ENCODE measurements around the gene PTGER4. TPM values are rescaled to one million over a fixed set of nuclear protein-coding genes. Genes with fewer than 3 reads are reported as not detected.
"Not testable (repeated sequence)": the region's sequence is repeated elsewhere in the genome, so short reads cannot be mapped to it uniquely, and the experiment has no call there.

PTGER4 gene
- polyA plus RNA-seq: 24.9 TPM

DNA sequence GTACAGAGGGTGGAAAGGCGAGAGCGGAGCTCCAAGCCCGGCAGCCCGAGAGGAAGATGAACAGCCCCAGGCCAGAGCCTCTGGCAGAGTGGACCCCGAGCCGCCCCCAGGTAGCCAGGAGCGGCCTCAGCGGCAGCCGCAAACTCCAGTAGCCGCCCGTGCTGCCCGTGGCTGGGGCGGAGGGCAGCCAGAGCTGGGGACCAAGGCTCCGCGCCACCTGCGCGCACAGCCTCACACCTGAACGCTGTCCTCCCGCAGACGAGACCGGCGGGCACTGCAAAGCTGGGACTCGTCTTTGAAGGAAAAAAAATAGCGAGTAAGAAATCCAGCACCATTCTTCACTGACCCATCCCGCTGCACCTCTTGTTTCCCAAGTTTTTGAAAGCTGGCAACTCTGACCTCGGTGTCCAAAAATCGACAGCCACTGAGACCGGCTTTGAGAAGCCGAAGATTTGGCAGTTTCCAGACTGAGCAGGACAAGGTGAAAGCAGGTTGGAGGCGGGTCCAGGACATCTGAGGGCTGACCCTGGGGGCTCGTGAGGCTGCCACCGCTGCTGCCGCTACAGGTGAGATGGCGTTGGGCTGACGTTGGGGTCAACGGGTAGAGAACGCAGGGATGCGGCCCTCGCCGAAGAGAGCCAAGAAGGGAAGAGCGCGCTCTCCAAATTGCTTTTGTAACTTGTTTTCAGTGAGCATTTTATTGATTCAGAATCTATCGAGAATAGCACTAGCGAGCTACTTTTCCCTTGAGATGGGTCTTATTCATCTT, at the start of gene PTGER4:
Gene PTGER4 (plus strand): TSS at position 3 of the 769 bp plus-strand sequence. CDS start 1,079 bp downstream, outside the sequence.
- Mint-ChIP-seq H3K4me1 (peaks cover 35 to 46% (median 43%) of the 10 kb centered on the region in 3 donors), H3K9me3 (no peaks in the 10 kb centered on the region), H3K36me3 (no peaks in the 10 kb centered on the region), H3K27me3 (no peaks in the 10 kb centered on the region), H3K27ac (peak within 1 kb of the TSS; percentile 80 to 98 (median 92)), H3K4me3 (peak within 1 kb of the TSS; percentile 95 to 99 (median 99))

DNA sequence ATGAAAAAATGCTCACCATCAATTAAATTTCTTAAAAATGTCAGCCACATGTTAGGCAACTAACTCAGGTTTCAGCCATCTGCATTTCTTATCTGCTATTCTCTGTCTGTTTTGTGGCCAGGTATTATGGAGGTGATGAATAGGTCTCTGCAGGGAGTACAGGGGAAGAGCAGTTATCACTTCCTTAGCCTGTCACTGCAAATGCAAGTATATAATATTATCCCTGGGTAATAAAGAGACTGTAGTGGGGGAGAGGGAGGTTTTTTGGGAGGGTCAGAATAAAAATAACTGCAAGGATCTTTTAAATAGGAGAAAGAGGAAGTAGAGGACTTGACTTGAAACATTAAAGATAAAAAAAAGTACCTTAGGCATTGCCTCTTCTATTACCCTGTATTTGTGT, 49.6 kb upstream of the PTGER4 start:
- Mint-ChIP-seq H3K27ac (no peak overlapping the region), H3K27me3 (peaks cover 1% of the 10 kb centered on the region), H3K4me3 (peak overlapping the region in 1 of 4 donors; percentile 17), H3K4me1 (peaks cover 8 to 12% (median 10%) of the 10 kb centered on the region in 3 donors), H3K36me3 (no peaks in the 10 kb centered on the region), H3K9me3 (peaks cover 0 to 2% (median 0%) of the 10 kb centered on the region in 3 donors)

DNA sequence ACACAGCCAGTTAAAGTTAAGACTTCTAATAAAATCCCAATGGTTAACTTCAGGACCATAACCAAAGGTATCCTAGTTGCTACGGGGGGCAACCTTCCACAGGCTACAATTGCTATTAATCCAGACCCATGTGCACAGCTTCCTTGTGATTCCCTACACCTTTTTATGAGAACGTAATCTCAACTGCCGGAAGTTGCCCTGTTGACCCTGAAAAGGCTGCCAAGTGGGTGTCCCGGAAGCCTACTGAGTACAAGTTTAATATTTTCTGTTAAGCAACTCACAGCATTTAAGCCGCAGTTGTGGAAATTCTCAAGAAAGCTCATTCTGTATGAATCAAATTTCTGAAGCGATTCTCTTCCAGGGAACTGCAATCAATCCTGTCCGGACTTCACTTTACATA, 48.5 kb upstream of the PTGER4 start:
- peaks cover 3% of the 10 kb centered on the region for H3K27me3 Mint-ChIP-seq
- H3K4me1 Mint-ChIP-seq: peaks cover 8 to 12% (median 10%) of the 10 kb centered on the region in 3 donors

DNA sequence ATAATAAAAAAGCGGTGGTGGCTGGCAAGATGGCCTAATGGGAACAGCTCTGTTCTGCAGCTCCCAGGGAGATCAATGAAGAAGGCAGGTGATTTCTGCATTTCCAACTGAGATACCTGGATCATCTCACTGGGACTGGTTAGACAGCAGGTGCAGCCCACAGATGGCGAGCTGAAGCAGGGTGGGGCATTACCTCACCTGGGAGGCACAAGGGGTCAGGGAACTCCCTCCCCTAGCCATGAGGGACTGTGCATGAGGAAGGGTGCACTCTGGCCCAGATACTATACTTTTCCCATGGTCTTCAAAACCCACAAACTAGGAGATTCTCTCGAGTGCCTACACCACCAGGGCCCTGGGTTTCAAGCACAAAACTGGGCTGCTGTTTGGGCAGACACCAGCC, 45.6 kb upstream of the PTGER4 start:
- peaks cover 4 to 13% (median 11%) of the 10 kb centered on the region in 3 donors for H3K9me3 Mint-ChIP-seq
- no peak overlapping the region for H3K4me3 Mint-ChIP-seq
- no peak overlapping the region for H3K27ac Mint-ChIP-seq
- peaks cover 3% of the 10 kb centered on the region for H3K27me3 Mint-ChIP-seq
- H3K4me1 Mint-ChIP-seq: peaks cover 5 to 8% (median 5%) of the 10 kb centered on the region in 3 donors
- H3K36me3 Mint-ChIP-seq: no peaks in the 10 kb centered on the region

More for the DNA sequence above, 48.5 kb upstream of the PTGER4 start:
- peaks cover 2 to 5% (median 3%) of the 10 kb centered on the region in 3 donors for H3K9me3 Mint-ChIP-seq
- no peaks in the 10 kb centered on the region for H3K36me3 Mint-ChIP-seq
- no peak overlapping the region for H3K27ac Mint-ChIP-seq
- H3K4me3 Mint-ChIP-seq: no peak overlapping the region

DNA sequence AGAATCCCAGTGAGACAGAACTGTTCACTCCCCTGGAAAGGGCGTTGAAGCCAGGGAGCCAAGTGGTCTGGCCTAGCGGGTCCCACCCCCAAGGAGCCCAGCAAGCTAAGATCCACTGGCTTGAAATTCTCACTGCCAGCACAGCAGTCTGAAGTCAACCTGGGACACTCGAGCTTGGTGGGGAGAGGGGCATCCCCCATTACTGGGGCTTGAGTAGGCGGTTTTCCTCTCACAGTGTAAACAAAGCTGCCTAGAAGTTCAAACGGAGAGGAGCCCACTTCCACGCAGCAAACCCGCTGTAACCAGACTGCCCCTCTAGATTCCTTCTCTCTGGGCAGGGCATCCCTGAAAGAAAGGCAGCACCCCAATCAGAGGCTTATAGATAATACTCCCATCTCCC, 45.1 kb upstream of the PTGER4 start:
- Mint-ChIP-seq H3K4me3 (no peak overlapping the region), H3K27ac (no peak overlapping the region), H3K27me3 (peaks cover 3% of the 10 kb centered on the region), H3K9me3 (peaks cover 4 to 13% (median 11%) of the 10 kb centered on the region in 3 donors), H3K36me3 (no peaks in the 10 kb centered on the region), H3K4me1 (peaks cover 5 to 8% (median 5%) of the 10 kb centered on the region in 3 donors)

DNA sequence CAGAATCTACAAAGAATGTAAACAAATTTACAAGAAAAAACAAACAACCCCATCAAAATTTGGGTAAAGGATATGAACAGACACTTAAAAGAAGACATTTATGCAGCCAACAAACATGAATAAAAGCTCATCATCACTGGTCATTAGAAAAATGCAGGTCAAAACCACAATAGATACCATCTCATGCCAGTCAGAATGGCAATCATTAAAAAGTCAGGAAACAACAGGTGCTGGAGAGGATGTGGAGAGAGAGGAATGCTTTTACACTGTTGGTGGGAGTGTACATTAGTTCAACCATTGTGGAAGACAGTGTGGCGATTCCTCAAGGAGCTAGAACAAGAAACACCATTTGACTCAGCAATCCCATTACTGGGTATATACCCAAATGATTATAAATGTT, 40.2 kb upstream of the PTGER4 start:
- H3K9me3 Mint-ChIP-seq: peaks cover 4 to 13% (median 11%) of the 10 kb centered on the region in 3 donors
- not testable (repeated sequence) for H3K4me1 Mint-ChIP-seq, H3K4me3 Mint-ChIP-seq, H3K36me3 Mint-ChIP-seq, H3K27me3 Mint-ChIP-seq
- H3K27ac Mint-ChIP-seq: peak overlapping the region in 1 of 3 donors; percentile 1

DNA sequence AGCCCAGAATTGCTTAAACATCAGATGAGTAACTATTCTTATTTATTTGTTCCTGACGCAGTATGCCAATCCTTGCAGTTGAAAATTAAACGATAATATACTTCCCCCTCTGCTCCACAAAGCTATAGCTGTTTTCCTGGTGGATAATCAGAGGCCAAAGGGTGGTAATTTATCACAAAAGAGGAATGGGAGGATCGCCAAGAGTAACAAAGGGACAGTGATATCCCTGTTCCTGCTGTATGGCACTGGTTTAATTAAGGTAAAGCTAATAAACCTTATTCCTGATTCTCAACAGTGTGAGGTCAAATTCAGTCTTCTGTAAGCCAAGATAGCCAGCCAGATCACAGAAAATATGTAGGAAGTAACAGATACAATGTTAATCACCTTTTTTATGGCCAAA, 33.4 kb upstream of the PTGER4 start:
- H3K27ac Mint-ChIP-seq: no peak overlapping the region
- H3K36me3 Mint-ChIP-seq: no peaks in the 10 kb centered on the region

DNA sequence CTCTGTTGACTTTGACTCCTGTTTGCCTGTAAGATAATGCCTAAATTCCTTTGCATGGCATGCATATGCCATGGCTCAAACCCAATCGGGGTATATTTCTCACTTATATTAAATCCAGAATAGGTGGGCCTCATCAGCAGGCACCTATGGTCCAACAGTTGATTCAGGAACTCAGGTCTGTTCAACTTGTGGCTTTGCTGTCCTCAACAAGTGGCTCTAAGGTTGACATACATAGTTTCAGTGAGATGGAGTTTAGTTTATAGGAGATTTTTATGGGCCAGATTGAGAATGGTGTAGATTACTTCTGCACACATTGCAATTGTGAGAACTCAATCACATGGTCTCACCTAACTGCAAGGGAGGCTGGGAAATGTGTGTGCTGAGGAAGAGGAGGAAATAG, 31.6 kb upstream of the PTGER4 start:
- no peaks in the 10 kb centered on the region for H3K27me3 Mint-ChIP-seq
- H3K4me3 Mint-ChIP-seq: no peak overlapping the region
- H3K4me1 Mint-ChIP-seq: peaks cover 0 to 7% (median 5%) of the 10 kb centered on the region in 3 donors
- H3K36me3 Mint-ChIP-seq: no peaks in the 10 kb centered on the region
- H3K27ac Mint-ChIP-seq: no peak overlapping the region
- H3K9me3 Mint-ChIP-seq: no peaks in the 10 kb centered on the region

More for the DNA sequence above, 33.4 kb upstream of the PTGER4 start:
- Mint-ChIP-seq H3K4me1 (peaks cover 0 to 5% (median 5%) of the 10 kb centered on the region in 3 donors), H3K27me3 (no peaks in the 10 kb centered on the region), H3K4me3 (no peak overlapping the region), H3K9me3 (no peaks in the 10 kb centered on the region)

DNA sequence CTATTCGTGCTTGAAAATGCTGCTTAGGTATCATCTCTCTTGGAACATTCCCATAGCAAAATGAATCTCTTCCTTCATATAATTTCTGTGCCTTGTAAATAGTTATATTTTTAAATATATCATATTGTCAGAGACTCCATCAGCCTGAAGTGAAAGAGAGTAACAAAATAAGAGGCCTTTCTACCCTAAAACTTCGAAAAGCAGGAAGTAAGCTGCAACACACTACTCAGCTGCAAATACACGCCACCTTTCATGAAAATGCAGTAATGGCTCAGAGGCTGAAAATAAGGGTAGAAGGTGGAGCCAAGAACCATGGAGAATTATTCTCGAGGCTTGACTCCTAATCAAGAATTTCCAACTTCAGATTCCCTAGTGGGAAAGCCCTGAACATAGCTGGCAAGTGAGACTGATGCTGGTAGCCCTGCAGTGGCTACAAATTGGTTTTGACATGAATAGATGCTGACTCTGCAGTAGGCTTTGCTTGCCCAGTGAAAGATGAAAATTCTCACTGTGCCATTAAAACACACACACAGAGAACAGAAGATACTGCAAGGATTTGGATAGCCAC, 30.2 kb upstream of the PTGER4 start:
- H3K27ac Mint-ChIP-seq: no peak overlapping the region
- H3K27me3 Mint-ChIP-seq: no peaks in the 10 kb centered on the region
- no peaks in the 10 kb centered on the region for H3K9me3 Mint-ChIP-seq
- no peaks in the 10 kb centered on the region for H3K36me3 Mint-ChIP-seq
- no peak overlapping the region for H3K4me3 Mint-ChIP-seq
- peaks cover 8 to 14% (median 10%) of the 10 kb centered on the region in 3 donors for H3K4me1 Mint-ChIP-seq

DNA sequence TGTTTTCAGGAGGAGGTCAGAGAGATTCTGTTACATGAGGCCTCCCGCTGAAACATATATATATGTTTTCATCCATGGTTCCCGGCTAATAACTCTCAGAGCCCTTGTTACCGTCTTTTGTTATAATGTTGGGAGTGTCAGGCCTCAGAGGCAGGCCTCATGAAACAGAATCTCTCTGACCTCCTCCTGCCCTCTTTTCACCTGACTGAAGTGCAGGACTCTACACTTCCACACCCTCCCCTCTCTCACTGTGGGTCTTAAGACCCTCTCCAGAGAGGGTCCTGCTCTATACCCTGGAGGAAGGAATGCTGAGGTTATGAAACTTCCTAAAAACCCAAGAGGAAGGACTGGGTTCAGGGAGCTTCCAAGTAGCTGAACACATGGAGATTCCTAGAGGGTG, 28.5 kb upstream of the PTGER4 start:
- H3K27me3 Mint-ChIP-seq: no peaks in the 10 kb centered on the region
- no peaks in the 10 kb centered on the region for H3K9me3 Mint-ChIP-seq
- peaks cover 7 to 14% (median 10%) of the 10 kb centered on the region in 3 donors for H3K4me1 Mint-ChIP-seq
- peaks cover 2% of the 10 kb centered on the region for H3K36me3 Mint-ChIP-seq
- H3K4me3 Mint-ChIP-seq: no peak overlapping the region
- no peak overlapping the region for H3K27ac Mint-ChIP-seq

DNA sequence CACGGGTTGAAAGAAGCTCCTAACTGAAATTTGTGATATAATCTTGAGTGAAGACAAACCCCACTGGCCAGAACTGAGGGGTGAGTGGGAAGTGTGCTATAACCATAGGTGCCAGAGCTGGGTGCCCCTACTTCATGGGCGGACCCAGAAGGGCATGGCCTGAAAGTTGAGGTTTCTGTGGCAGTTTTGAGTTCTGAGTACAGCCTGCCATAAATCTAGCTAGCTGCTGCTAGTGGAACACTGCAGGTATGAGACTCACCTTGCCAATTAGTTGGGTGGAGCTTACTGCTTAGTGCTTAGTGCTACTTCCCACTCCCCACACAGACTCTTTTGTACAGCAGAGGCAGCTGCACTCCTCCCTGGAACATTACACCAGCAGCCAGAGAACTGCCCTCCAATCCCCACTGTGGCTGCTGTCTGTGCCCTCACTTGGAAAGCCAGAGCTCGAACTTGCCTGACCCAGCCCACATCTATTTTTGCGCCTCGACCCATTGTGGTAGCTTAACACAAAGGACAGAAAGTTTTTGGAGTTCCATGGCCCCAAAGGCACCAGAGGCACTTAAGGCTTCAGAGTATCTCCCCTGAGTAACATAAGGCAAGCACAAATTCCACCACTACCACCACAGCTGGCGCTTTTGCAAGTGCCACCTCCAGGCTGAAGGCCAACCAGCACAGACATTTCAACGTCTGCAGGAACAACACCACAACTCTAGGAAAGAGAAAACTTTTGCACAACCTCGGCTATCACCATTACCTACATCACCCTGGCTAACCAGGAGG, 27.1 kb upstream of the PTGER4 start:
- peak overlapping the region in 1 of 4 donors; percentile 34 for H3K4me3 Mint-ChIP-seq
- H3K27me3 Mint-ChIP-seq: no peaks in the 10 kb centered on the region
- peaks cover 7 to 14% (median 10%) of the 10 kb centered on the region in 3 donors for H3K4me1 Mint-ChIP-seq
- peaks cover 2% of the 10 kb centered on the region for H3K36me3 Mint-ChIP-seq
- H3K9me3 Mint-ChIP-seq: no peaks in the 10 kb centered on the region
- no peak overlapping the region for H3K27ac Mint-ChIP-seq

DNA sequence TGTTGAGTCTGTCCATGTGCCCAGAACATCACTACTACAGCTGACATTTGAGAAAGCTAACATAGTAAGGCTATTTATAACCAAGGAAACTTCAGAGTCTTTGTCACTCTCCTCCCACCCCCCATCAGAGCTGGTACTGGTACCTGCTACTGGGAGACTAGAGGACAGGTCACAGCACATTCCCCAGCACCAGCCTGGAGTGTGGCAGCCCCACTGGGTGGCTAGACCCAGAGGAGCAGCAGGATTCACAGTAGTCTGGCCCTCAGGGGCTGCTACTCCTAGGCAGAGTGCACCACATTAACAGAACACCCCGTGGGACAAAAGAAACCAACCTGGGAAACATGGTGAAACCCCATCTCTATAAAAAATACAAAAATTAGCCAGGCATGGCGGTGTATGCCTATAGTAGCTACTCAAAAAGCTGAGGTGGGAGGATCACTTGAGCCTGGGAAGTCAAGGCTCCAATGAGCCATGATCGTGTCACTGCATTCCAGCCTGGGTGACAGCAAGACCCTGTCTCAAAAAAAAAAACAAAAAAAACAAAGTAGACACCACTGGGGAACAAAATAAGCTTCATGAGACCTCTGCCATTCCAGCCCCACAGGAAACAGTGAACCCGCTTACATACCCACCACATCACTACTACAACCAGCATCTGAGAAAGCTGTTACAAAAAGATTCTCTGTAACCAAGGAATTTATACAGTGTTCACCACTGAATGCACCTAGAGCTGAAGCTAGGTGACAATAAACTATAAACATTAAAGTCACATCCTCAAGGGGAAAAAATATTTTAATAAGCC, 26.3 kb upstream of the PTGER4 start:
- Mint-ChIP-seq H3K9me3 (no peaks in the 10 kb centered on the region), H3K4me3 (peak overlapping the region in 1 of 4 donors; percentile 49), H3K36me3 (peaks cover 2% of the 10 kb centered on the region), H3K27ac (peak overlapping the region in 1 of 3 donors; percentile 25), H3K27me3 (no peaks in the 10 kb centered on the region), H3K4me1 (peaks cover 7 to 14% (median 10%) of the 10 kb centered on the region in 3 donors)

DNA sequence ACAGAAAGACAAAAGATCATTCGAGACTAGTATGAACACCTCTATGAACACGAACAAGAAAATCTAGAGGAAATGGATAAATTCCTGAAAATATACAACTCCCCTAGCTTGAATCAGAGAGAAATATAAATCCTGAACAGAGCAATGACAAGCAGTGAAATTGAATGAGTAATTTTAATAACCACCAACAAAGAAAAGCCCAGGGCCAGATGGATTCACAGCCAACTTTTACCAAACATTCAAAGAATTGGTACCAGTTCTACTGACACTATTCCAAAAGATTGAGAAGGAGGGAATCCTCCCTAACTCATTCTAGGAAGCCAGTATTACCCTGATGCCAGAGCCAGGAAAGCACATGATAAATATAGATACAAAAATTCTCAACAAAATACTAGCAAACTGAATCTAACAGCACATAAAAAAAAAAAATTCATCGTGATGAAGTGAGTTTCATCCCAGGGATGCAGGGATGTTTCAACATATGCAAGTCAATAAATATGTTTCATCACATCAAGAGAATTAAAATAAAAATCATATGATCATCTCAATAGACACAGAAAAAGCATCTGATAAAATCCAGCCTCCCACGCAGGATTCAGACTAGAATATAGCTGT, 25.2 kb upstream of the PTGER4 start:
- peak overlapping the region in 1 of 4 donors; percentile 75 for H3K4me3 Mint-ChIP-seq
- no peak overlapping the region for H3K27ac Mint-ChIP-seq
- peaks cover 2% of the 10 kb centered on the region for H3K36me3 Mint-ChIP-seq
- peaks cover 7 to 13% (median 10%) of the 10 kb centered on the region in 3 donors for H3K4me1 Mint-ChIP-seq
- no peaks in the 10 kb centered on the region for H3K9me3 Mint-ChIP-seq
- H3K27me3 Mint-ChIP-seq: no peaks in the 10 kb centered on the region

DNA sequence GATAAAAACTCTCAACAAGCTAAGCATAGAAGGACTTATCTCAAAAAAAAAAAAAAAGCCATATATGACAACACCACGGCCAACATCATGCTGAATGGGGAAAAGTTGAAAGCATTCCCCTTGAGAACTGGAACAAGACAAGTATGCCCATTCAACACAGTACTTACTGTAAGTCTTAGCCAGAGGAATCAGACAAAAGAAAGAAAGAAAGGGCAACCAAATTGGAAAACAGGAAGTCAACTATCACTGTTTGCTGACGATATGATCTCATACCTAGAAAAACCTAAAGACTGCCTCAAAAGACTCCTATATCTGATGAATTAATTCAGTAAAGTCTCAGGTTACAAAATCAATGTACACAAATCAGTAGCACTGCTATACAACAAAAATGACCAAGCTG, 24.6 kb upstream of the PTGER4 start:
- peaks cover 7 to 10% (median 10%) of the 10 kb centered on the region in 3 donors for H3K4me1 Mint-ChIP-seq
- H3K27ac Mint-ChIP-seq: no peak overlapping the region
- H3K9me3 Mint-ChIP-seq: no peaks in the 10 kb centered on the region
- no peak overlapping the region for H3K4me3 Mint-ChIP-seq
- H3K36me3 Mint-ChIP-seq: peaks cover 2% of the 10 kb centered on the region
- no peaks in the 10 kb centered on the region for H3K27me3 Mint-ChIP-seq
